Hepatocyte (in vitro differentiated cells): Measurements from ENCODE around the gene KRT84.

Experiments used
- CTCF ChIP-seq: fragments of 200-600 bp; sonication (generic); IDR thresholded peaks from 2 replicates; pipeline ENCODE4 v1.5.1; 2016; ENCODE audit warnings: antibody characterized with exemption, mild to moderate bottlenecking; ENCODE audit not compliant: poor library complexity
- EZH2 ChIP-seq: fragments of 200-600 bp; sonication (generic); IDR thresholded peaks from 2 replicates; pipeline ENCODE4 v1.6.1; 2016; ENCODE audit warnings: antibody characterized with exemption, mild to moderate bottlenecking, borderline replicate concordance
- EZH2phosphoT487 ChIP-seq: fragments of 200-600 bp; sonication (generic); IDR thresholded peaks from one replicate; pipeline ENCODE4 v1.6.1; 2018; ENCODE audit warnings: antibody characterized with exemption, mild to moderate bottlenecking, low read depth, moderate library complexity; ENCODE audit not compliant: unreplicated experiment, severe bottlenecking

- TF ChIP-seq CTCF = no peak
- no peak for TF ChIP-seq EZH2
- TF ChIP-seq EZH2phosphoT487 = no peak
These were observed 30.3 kb downstream of the KRT84 start for GRCh38 chr12:52355176-52355575.
